Stimulated activated CD8-positive, alpha-beta memory T cell treated with anti-CD3 and anti-CD28 coated beads, Interleukin-12 subunit alpha, Interleukin-12 subunit beta, amount 100 ng/mL, for 4 hours (primary cell): ENCODE results near the gene ATP4B.

Experiments
- DNase-seq: peaks from one replicate; pipeline ENCODE4 v3.0.0-alpha.2; 2020; ENCODE audit warnings: low read depth

Gene ATP4B

DNA sequence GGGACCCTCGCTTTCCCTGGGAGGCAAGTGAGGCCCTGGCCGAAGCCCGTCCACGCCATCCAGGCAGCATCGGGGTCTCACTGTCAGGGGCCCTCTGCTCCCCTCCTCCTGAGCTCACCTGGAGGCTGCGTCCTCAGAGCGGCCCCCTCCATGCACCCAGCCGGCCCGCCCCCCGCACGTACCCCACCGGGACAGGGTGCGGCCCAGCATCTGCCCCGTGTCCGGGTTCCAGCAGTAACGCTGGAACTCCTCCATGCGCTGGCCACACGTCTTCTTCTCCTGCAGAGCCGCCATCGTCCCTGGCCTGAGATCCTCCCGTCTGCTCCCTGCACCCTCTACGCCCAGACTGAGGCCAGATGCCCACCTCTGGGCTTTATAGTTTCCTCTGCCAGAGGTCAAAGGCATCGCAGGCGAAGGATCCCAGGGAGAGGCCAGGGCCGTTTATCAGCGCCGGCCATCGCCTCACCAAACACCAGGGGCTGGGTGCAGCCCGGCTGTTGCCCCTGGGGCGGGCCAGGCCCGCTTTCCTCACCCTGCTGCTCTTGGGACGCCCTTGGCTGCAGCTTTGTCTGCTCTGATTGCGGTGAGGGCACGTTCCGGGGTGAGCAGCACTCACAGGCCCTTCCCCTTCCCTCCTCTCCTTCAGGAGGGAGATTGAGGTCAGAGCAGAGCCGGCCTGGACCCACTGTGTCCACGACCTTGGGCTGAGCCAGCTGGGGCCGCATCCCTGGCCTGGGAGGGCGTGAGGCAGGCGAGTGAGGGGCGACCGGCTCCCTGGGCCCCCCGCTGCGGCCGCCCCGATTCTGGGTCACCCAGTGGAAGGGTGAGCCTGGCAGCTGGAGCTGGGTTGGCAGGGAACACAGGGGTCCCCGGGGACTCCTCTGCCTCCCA is at the start of gene ATP4B:
Gene ATP4B, minus strand, starts transcription at position 348 of the 891 bp plus-strand sequence. Its CDS starts 54 bp downstream, at position 294.
- DNase-seq, result no peak

GRCh38 chr13:113672002-113672651 is 14.1 kb upstream of the ATP4B start:
- no peak for DNase-seq

- DNase-seq, result no peak
Measured at GRCh38 chr13:113671066-113672001, 13.3 kb upstream of the ATP4B start.

- DNase-seq, result no peak
Measured at GRCh38 chr13:113670541-113670940, 12.5 kb upstream of the ATP4B start.

- DNase-seq, result no peak
Measured at GRCh38 chr13:113669755-113670341, 11.8 kb upstream of the ATP4B start.

DNA sequence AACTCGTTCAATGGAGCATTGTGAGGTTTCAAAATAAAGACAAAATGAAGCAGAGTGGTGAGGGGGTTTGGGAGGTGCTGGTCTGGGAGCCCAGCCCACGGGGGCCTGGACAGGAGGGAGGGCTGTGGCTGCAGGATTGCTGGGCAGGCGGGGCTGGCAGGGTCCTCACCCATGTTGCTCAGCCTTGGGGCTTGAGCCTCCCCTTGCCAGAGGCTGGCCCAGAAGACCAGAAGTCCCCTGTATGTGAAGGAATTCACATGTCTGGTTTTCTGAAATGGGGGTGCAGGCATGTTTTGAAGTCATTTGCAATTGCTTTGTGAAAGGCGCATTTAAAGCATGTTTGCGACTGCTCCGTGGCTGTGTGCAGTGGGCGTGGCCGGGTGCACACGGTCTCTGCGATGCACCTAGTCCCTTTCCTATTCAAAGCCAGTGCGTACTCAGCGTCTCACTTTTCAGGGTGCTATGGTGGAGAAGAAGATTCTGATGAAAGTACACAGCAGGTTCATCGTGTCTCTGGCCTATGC is 11.3 kb upstream of the ATP4B start:
- no peak for DNase-seq

DNA sequence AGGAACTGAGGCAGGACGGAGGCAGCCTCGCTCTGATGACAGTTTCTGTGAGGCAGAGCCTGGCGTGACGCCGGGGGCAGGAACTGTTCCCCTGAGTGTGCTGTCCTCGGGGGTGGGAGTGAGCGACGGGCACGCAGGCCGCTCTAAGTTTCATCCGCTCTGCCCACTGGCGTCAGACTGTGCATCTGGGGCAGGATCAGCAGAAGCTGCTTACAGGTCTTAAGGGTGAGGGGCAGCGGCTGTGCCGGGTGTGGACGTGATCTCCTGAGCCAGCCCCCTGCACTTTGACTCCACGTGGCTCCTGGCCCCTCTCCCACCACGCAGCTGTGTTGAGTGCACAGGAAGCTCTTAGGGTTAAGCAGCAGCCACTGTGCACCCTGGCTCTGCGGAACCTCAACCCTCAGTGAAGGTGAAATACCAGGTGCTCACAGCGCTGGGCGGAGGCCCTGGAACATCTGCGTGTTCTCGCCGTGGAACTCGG is 10.5 kb upstream of the ATP4B start:
- DNase-seq, result no peak

GRCh38 chr13:113667771-113668490 is 9.9 kb upstream of the ATP4B start:
- DNase-seq, result no peak

DNA sequence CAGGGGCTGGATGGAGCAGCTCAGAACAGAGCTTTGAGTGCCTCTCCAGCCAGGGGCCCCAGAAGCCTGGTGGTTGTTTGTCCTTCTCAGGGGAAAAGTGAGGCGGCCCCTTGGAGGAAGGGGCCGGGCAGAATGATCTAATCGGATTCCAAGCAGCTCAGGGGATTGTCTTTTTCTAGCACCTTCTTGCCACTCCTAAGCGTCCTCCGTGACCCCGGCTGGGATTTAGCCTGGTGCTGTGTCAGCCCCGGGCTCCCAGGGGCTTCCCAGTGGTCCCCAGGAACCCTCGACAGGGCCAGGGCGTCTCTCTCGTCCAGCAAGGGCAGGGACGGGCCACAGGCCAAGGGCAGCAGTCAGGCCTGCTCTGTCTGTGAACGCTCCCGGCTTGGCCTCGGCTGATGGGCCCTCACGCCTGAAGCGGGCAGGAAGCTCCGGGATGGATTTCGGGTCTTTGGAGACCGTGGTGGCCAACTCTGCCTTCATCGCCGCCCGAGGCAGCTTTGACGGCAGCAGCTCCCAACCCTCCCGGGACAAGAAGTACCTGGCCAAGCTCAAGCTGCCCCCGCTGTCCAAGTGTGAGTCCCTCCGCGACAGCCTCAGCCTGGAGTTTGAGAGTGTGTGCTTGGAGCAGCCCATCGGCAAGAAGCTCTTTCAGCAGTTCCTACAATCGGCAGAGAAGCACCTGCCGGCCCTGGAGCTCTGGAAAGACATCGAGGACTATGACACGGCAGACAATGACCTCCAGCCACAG is 9.1 kb upstream of the ATP4B start, which contains the start of gene GRK1:
Gene GRK1, plus strand, starts transcription at position 269 of the 751 bp plus-strand sequence. Its CDS starts 168 bp downstream, at position 437.
- DNase-seq, result no peak

- no peak for DNase-seq
Measured at GRCh38 chr13:113666329-113666670, 8.3 kb upstream of the ATP4B start.

DNA sequence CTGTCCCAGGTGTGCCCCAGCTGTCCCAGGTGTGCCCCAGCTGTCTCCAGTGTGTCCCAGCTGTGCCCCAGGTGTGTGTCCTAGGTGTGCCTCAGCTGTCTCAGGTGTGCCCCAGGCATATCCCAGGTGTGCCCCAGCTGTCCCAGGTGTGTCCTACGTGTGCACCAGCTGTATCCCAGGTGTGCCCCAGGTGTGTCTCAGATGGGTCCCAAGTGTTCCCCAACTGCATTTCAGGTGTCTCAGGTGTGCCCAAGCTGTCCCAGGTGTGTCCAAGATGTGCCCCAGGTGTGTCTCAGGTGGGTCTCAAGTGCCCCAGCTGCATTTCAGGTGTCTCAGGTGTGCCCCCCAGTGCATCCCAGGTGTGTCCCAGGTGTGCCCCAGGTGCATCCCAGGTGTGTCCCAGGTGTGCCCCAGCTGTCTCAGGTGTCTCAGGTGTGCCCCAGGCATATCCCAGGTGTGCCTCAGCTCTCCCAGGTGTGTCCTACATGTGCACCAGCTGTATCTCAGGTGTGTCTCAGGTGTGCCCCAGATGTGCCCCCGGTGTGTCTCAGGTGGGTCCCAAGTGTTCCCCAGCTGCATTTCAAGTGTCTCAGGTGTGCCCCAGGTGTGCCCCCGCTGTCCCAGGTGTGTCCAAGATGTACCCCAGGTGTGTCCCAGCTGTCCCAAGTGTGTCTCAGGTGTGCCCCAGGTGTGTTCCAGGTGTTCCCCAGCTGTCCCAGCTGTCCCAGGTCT is 7.8 kb upstream of the ATP4B start:
- DNase-seq, result no peak

DNA sequence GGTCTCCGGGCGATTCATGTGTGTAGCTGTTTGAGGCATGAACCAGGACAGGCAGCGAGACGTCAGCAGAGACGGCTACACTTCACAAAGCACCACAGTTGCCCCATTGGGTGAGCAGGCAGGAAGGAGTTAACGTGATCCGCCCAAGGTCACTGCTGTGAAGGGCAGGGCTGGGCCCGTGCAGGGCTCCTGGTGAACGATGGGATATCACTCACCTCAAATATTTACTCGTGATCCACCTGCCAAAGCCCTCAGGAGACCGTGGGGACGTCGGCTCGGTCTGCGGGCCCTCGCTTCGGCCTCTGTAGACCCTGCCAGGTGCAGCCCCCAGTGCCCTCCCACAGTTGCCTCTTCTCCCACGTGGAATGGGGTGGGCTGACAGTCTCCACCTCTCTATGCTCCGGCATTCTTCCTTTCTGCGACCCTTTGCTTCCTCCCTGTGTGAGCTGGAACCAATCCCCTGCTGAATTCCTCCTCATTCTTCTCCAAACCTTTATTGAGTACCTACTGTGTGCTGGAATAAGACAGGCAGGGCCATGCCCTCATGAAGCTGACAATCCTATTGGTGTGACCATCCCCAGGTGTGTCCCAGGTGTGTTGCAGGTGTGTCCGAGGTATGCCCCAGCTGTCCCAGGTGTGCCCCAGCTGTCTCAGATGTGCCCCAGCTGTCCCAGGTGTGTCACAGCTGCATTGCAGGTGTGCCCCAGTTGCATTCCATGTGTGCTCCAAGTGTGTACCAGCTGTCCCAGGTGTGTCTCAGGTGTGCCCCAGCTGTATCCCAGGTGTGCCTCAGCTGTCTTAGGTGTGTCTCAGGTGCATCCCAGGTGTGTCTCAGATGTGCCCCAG is 7.0 kb upstream of the ATP4B start:
- DNase-seq, result no peak

- DNase-seq, result no peak
Measured at GRCh38 chr13:113663934-113664333, 5.9 kb upstream of the ATP4B start.

DNA sequence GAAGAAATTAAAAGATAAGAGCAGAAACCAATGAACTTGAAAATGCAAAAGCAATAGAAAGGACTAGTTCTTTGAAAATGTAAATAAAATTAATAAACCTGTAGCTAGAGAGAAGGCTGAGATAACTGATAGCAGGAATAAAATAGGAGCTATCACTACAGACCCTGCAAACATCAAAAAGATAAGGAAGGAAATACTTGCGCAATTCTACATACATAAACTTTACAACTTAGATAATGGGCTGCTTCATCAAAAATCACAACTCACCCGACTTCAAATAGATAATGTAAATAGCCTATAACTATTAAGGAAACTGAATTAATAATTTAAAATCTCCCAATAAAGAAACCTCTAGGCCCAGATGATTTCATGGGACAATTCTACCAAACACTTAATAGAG is 3.5 kb upstream of the ATP4B start:
- no peak for DNase-seq

DNA sequence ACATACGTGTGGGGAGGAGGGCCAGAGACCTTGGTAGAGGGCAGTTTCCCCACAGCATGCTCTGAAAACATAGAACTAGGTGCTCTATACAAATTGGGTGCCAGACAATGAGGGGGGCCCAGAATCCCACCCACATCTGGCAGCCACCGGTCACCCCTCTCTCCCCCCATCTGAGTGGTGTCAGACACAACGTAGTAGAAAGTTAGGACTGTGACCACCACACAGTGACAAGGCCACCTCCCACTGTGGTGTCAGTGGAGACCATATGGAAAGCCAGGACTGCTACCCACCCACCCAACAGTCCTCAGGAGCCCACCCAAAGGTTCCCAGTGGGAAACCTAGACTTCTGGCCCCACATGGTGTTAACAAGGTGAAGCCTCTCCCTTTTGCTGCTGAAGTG is 2.1 kb upstream of the ATP4B start:
- DNase-seq, result no peak

GRCh38 chr13:113659337-113659736 is 1.3 kb upstream of the ATP4B start:
- no peak for DNase-seq

GRCh38 chr13:113658836-113659235 is 838 bp upstream of the ATP4B start:
- no peak for DNase-seq
